GM19240 (cell line): ENCODE measurements around the gene CAMTA1.

ENCODE experiments used
- DNase-seq: peaks from one replicate; pipeline ENCODE4 v3.0.0; 2011; ENCODE audit warnings: low spot score; ENCODE audit not compliant: insufficient read length

The CAMTA1 gene

GRCh38 chr1:7747605-7748004, 962.4 kb downstream of the CAMTA1 start:
- DNase-seq = no peak

GRCh38 chr1:7749126-7749525, 963.9 kb downstream of the CAMTA1 start:
- DNase-seq = no peak

- DNase-seq = no peak
These were observed 965.9 kb downstream of the CAMTA1 start for GRCh38 chr1:7751174-7751573.

- DNase-seq = no peak
These were observed 967.5 kb downstream of the CAMTA1 start for GRCh38 chr1:7752512-7753417.

- DNase-seq = no peak
These were observed 968.4 kb downstream of the CAMTA1 start for GRCh38 chr1:7753641-7754040.

- no peak for DNase-seq
These were observed 969.0 kb downstream of the CAMTA1 start for GRCh38 chr1:7754234-7754633.

- no peak for DNase-seq
These were observed 970.2 kb downstream of the CAMTA1 start for GRCh38 chr1:7755448-7755847.

GRCh38 chr1:7760245-7760644, 975.0 kb downstream of the CAMTA1 start:
- DNase-seq = no peak

GRCh38 chr1:7761103-7761502, 975.8 kb downstream of the CAMTA1 start:
- DNase-seq = no peak

GRCh38 chr1:7767176-7767575, 981.9 kb downstream of the CAMTA1 start:
- no peak for DNase-seq

GRCh38 chr1:7768583-7768982, 983.3 kb downstream of the CAMTA1 start:
- no peak for DNase-seq

GRCh38 chr1:7769673-7770412, 984.6 kb downstream of the CAMTA1 start:
- no peak for DNase-seq

- no peak for DNase-seq
These were observed 985.4 kb downstream of the CAMTA1 start for GRCh38 chr1:7770669-7770996.

GRCh38 chr1:7770997-7771822, 986.0 kb downstream of the CAMTA1 start, which contains the start of gene VAMP3:
TSS of gene VAMP3 (plus strand) at chr1:7771296. CDS start at chr1:7771384, 88 bp downstream.
- peak; percentile 81 for DNase-seq

GRCh38 chr1:7771823-7772299, 986.6 kb downstream of the CAMTA1 start:
- DNase-seq = no peak

- no peak for DNase-seq
These were observed 992.3 kb downstream of the CAMTA1 start for GRCh38 chr1:7777591-7777990.

- DNase-seq = no peak
These were observed 992.9 kb downstream of the CAMTA1 start for GRCh38 chr1:7778133-7778628.

GRCh38 chr1:7780976-7781375, 995.7 kb downstream of the CAMTA1 start:
- no peak for DNase-seq

GRCh38 chr1:7781501-7781900, 996.2 kb downstream of the CAMTA1 start:
- DNase-seq = no peak

GRCh38 chr1:7781923-7782495, 996.8 kb downstream of the CAMTA1 start:
- DNase-seq = no peak

- DNase-seq = peak; percentile 23
These were observed 998.0 kb downstream of the CAMTA1 start for GRCh38 chr1:7783178-7783711.
